ENCODE measurements around the gene CDKN2B-AS1. TPM values are rescaled to one million over a fixed set of nuclear protein-coding genes. Genes with fewer than 3 reads are reported as not detected.

Gene CDKN2B-AS1
- total and polyA plus RNA-seq, 2 experiments from 2014 or later: 0.14 TPM; not detected in 1

GRCh38 chr9:21968331-21969010 lies 26.1 kb upstream of the CDKN2B-AS1 start:
- TF ChIP-seq EZH2 (IDR thresholded peaks at IDR 0.05; ENCODE audit: low read depth, unreplicated experiment) (peak; percentile 82), POLR2AphosphoS5 (IDR thresholded peaks at IDR 0.05; ENCODE audit: low read depth) (no peak), EZH2phosphoT487 (IDR thresholded peaks at IDR 0.05; ENCODE audit: unreplicated experiment) (peak; percentile 96)
- H3K4me1 ChIP-seq (ENCODE audit: insufficient read depth): peaks cover 54% of the 10 kb centered on the region
- no peaks in the 10 kb centered on the region for H3K9me2 ChIP-seq (ENCODE audit: insufficient read depth)
- no peak overlapping the region for H2AFZ ChIP-seq
- Mint-ChIP-seq H3K27me3 (ENCODE audit: insufficient read depth, low read depth, poor library complexity) (peaks cover 98% of the 10 kb centered on the region), H3K27ac (no peak overlapping the region), H3K4me1 (peaks cover 46% of the 10 kb centered on the region), H3K4me3 (peak overlapping the region; percentile 59), H3K36me3 (ENCODE audit: low read depth) (no peaks in the 10 kb centered on the region; the same call in 2 of the 3 replicates), H3K9me3 (peaks cover 3% of the 10 kb centered on the region)
- ATAC-seq: peak; percentile 17
- H3K4me3 ChIP-seq: peak overlapping the region; percentile 35
- no peaks in the 10 kb centered on the region for H3K79me2 ChIP-seq (replicated peaks; ENCODE audit: insufficient read depth)
- H3F3A ChIP-seq (replicated peaks; ENCODE audit: low read depth): peaks cover 51% of the 10 kb centered on the region
- H4K20me1 ChIP-seq (replicated peaks; ENCODE audit: insufficient read depth): peaks cover 30% of the 10 kb centered on the region
- peak; percentile 59 for DNase-seq (ENCODE audit: low spot score)
- peak overlapping the region; percentile 60 for H3K4me2 ChIP-seq
- no peak overlapping the region for H3K27ac ChIP-seq (ENCODE audit: low read depth)
- peaks cover 100% of the 10 kb centered on the region for H3K27me3 ChIP-seq (ENCODE audit: insufficient read depth)
- no peaks in the 10 kb centered on the region; the same call in 1 of the 2 replicates for H3K36me3 ChIP-seq (ENCODE audit: insufficient read depth)

GRCh38 chr9:21969011-21969940 lies 25.3 kb upstream of the CDKN2B-AS1 start:
- TF ChIP-seq ZNF114 (CRISPR knock-in tag; IDR thresholded peaks at IDR 0.05) (no peak), STAT1 (IDR thresholded peaks at IDR 0.05; ENCODE audit: unreplicated experiment) (no peak), ZNF331 (CRISPR knock-in tag; IDR thresholded peaks at IDR 0.05; ENCODE audit: low read depth) (no peak), ETS1 (IDR thresholded peaks at IDR 0.05) (no peak), EZH2 (IDR thresholded peaks at IDR 0.05; ENCODE audit: low read depth, unreplicated experiment) (peak; percentile 80), REST (IDR thresholded peaks at IDR 0.05; ENCODE audit: unreplicated experiment) (no peak), NANOG (IDR thresholded peaks at IDR 0.05; ENCODE audit: borderline replicate concordance) (no peak)
- no peak overlapping the region for H3K27ac ChIP-seq (ENCODE audit: low read depth)
- peak; percentile 93 for DNase-seq (ENCODE audit: low spot score)
- no peaks in the 10 kb centered on the region for H3K79me2 ChIP-seq (replicated peaks; ENCODE audit: insufficient read depth)
- Mint-ChIP-seq H3K27me3 (ENCODE audit: insufficient read depth, low read depth, poor library complexity) (peaks cover 98% of the 10 kb centered on the region), H3K9me3 (peaks cover 3% of the 10 kb centered on the region; the same call in 2 of the 3 replicates), H3K4me1 (peaks cover 49% of the 10 kb centered on the region), H3K27ac (no peak overlapping the region), H3K36me3 (ENCODE audit: low read depth) (no peaks in the 10 kb centered on the region; the same call in 2 of the 3 replicates), H3K4me3 (peak overlapping the region; percentile 59)
- peak overlapping the region; percentile 35 for H3K4me3 ChIP-seq
- H2AFZ ChIP-seq: no peak overlapping the region
- peaks cover 57% of the 10 kb centered on the region for H3F3A ChIP-seq (replicated peaks; ENCODE audit: low read depth)
- peaks cover 36% of the 10 kb centered on the region for H4K20me1 ChIP-seq (replicated peaks; ENCODE audit: insufficient read depth)
- peak overlapping the region; percentile 69 for H3K4me2 ChIP-seq
- ATAC-seq: peak; percentile 45
- no peaks in the 10 kb centered on the region; the same call in 1 of the 2 replicates for H3K36me3 ChIP-seq (ENCODE audit: insufficient read depth)
- peaks cover 100% of the 10 kb centered on the region for H3K27me3 ChIP-seq (ENCODE audit: insufficient read depth)
- H3K4me1 ChIP-seq (ENCODE audit: insufficient read depth): peaks cover 54% of the 10 kb centered on the region
- no peaks in the 10 kb centered on the region for H3K9me2 ChIP-seq (ENCODE audit: insufficient read depth)

All from GM23338 (cell line).